GM21360 (cell line): ENCODE results near the gene NUDT21.
"Not testable (repeated sequence)": the region's sequence is repeated elsewhere in the genome, so short reads cannot be mapped to it uniquely, and the experiment has no call there.

Source experiments
- ATAC-seq: cut with Tn5 transposase; IDR thresholded peaks from one replicate; pipeline ENCODE4 v1.9.1; 2021; ENCODE audit warnings: mild to moderate bottlenecking, moderate library complexity; ENCODE audit not compliant: unreplicated experiment

The NUDT21 gene

GRCh38 chr16:56380778-56381485, 70.2 kb downstream of the NUDT21 start:
- ATAC-seq = not testable (repeated sequence)
